ENCODE measurements around the gene COX15. TPM values are rescaled to one million over a fixed set of nuclear protein-coding genes. Genes with fewer than 3 reads are reported as not detected.

Gene COX15
- total RNA-seq, 1 experiment from 2014 or later = 34.2 TPM

DNA sequence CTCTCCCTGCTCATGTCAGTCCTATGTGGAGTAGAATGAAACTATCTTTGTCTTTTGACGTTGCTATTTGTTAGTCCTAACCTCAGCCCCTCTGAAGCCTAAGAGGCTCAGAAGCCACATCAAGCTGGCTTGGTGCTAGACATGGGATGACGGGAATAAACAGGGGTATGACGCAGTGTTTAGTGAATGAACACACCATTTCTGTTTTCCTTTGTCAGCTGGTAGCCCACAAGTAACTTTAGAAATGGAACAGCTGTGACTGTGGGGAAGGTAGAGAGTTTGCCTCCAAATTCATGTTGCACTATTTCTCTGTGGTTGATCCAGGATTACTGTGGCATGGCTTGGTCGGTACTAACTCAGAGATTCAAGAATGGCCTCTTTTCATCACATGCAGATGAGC, 31.3 kb downstream of the COX15 start:
- no peaks in the 10 kb centered on the region for H3K27me3 ChIP-seq (ENCODE audit: insufficient read depth, low read length)
- H3K4me2 ChIP-seq (ENCODE audit: insufficient read depth, insufficient read length, low read length) = no peak overlapping the region
- H3K9ac ChIP-seq (ENCODE audit: extremely low read depth, insufficient read length, low read length) = no peak overlapping the region
- no peak overlapping the region for H4K91ac ChIP-seq (ENCODE audit: insufficient read length, low read depth, low read length)
- H4K20me1 ChIP-seq (ENCODE audit: control insufficient read depth, insufficient read depth, insufficient read length) = no peaks in the 10 kb centered on the region
- H3K56ac ChIP-seq (ENCODE audit: insufficient read length, low read depth, low read length) = no peak overlapping the region
- DNase-seq = no peak
- H2BK5ac ChIP-seq (ENCODE audit: insufficient read length, low read length) = no peak overlapping the region
- no peaks in the 10 kb centered on the region for H3K4me1 ChIP-seq (ENCODE audit: insufficient read depth, low read length)
- no peaks in the 10 kb centered on the region for H3K9me3 Mint-ChIP-seq
- no peak overlapping the region for H2BK12ac ChIP-seq (ENCODE audit: insufficient read length, low read depth, low read length)
- no peak overlapping the region for H3K23ac ChIP-seq (ENCODE audit: insufficient read length, low read depth, low read length)
- H3K4me3 Mint-ChIP-seq = no peak overlapping the region
- H3K23me2 ChIP-seq (ENCODE audit: insufficient read length, low read depth, low read length, poor library complexity, severe bottlenecking) = no peaks in the 10 kb centered on the region
- no peaks in the 10 kb centered on the region for H3K9me3 ChIP-seq (ENCODE audit: control insufficient read depth, low read depth, low read length)
- no peak overlapping the region for H2AFZ ChIP-seq (ENCODE audit: low read length)
- H3K27ac Mint-ChIP-seq = no peak overlapping the region
- no peak overlapping the region for H2BK20ac ChIP-seq (ENCODE audit: low read depth, low read length, poor library complexity, severe bottlenecking)
- WGBS (ENCODE audit: extremely low coverage, insufficient read length, low lambda C conversion rate) = no CpG with 5 or more reads among the region's 4 CpGs
- no peaks in the 10 kb centered on the region for H3K27me3 Mint-ChIP-seq (ENCODE audit: low read depth)
- no peak overlapping the region for H3K27ac ChIP-seq (ENCODE audit: insufficient read length, low read depth, low read length)
- peaks cover 12 to 60% (median 50%) of the 10 kb centered on the region in 3 experiments; a peak in 6 of 7 replicates for H3K36me3 Mint-ChIP-seq (ENCODE audit: insufficient read depth in 1 of 3, low read depth in 3 of 3)
- H3K4ac ChIP-seq (ENCODE audit: low read depth, low read length) = no peak overlapping the region
- H3K79me1 ChIP-seq (ENCODE audit: insufficient read depth, low read depth, low read length, poor library complexity, severe bottlenecking) = no peaks in the 10 kb centered on the region
- H3K4me1 Mint-ChIP-seq = no peaks in the 10 kb centered on the region
- H4K8ac ChIP-seq (replicated peaks; ENCODE audit: insufficient read length, low read depth, low read length) = no peak overlapping the region
- no peaks in the 10 kb centered on the region for H3K79me2 ChIP-seq (ENCODE audit: insufficient read depth, low read length)
- no peak overlapping the region for H2BK120ac ChIP-seq (ENCODE audit: low read depth, low read length, poor library complexity, severe bottlenecking)
- no peak overlapping the region for H3K14ac ChIP-seq (ENCODE audit: insufficient read depth, low read length)
- TF ChIP-seq CTCF (conservative IDR thresholded peaks at IDR 0.05) = no peak
- H4K5ac ChIP-seq (ENCODE audit: insufficient read length, low read depth, low read length) = no peak overlapping the region
- H2BK15ac ChIP-seq (ENCODE audit: low read depth, low read length) = no peak overlapping the region
- H3K18ac ChIP-seq (ENCODE audit: insufficient read length, low read depth, low read length) = no peak overlapping the region
- no peak overlapping the region for H3T11ph ChIP-seq (ENCODE audit: low read length)
- H2AK5ac ChIP-seq (ENCODE audit: insufficient read length, low read length) = no peak overlapping the region
